Endothelial cell (in vitro differentiated cells): ENCODE results near the gene EEF1G. TPM values are rescaled to one million over a fixed set of nuclear protein-coding genes. Genes with fewer than 3 reads are reported as not detected.

ENCODE experiments used
- DNase-seq: peaks from one replicate; pipeline ENCODE4 v3.0.0; 2021; ENCODE audit warnings: low spot score
- H3K27ac Mint-ChIP-seq: one replicate; pipeline ENCODE4 v1.8.0; 2021; ENCODE audit warnings: mixed read lengths, inconsistent platforms; ENCODE audit not compliant: unreplicated experiment
- H3K27me3 Mint-ChIP-seq: one replicate; pipeline ENCODE4 v1.8.0; 2021; ENCODE audit warnings: mild to moderate bottlenecking, moderate library complexity, mixed read lengths, inconsistent platforms; ENCODE audit not compliant: unreplicated experiment
- H3K36me3 Mint-ChIP-seq: one replicate; pipeline ENCODE4 v1.8.0; 2021; ENCODE audit warnings: mild to moderate bottlenecking, low read depth, mixed read lengths, inconsistent platforms; ENCODE audit not compliant: unreplicated experiment
- H3K4me1 Mint-ChIP-seq: one replicate; pipeline ENCODE4 v1.8.0; 2021; ENCODE audit warnings: mild to moderate bottlenecking, mixed read lengths, inconsistent platforms; ENCODE audit not compliant: unreplicated experiment
- H3K4me3 Mint-ChIP-seq: one replicate; pipeline ENCODE4 v1.8.0; 2021; ENCODE audit warnings: mild to moderate bottlenecking, mixed read lengths, inconsistent platforms; ENCODE audit not compliant: unreplicated experiment
- H3K9me3 Mint-ChIP-seq: one replicate; pipeline ENCODE4 v1.8.0; 2021; ENCODE audit warnings: mixed read lengths, inconsistent platforms; ENCODE audit not compliant: unreplicated experiment
- total RNA-seq: library from RNA; stranded (reverse); fragmentation: NEBNext Ultra II Directional; extraction: Animal tissue kit (Norgen Biotek cat#: 25700); gene quantifications from one replicate; pipeline ENCODE4 v1.2.1, GENCODE V29; 2021; ENCODE audit not compliant: unreplicated experiment
- TF ChIP-seq, protein P1 (sequence below): fragments of 200-600 bp; sonication (generic); IDR thresholded peaks from one replicate; pipeline ENCODE4 v1.5.0; 2021; ENCODE audit warnings: antibody characterized with exemption; ENCODE audit not compliant: unreplicated experiment

Gene EEF1G
- total RNA-seq, 1 donor from 2014 or later: 1,951 TPM

DNA sequence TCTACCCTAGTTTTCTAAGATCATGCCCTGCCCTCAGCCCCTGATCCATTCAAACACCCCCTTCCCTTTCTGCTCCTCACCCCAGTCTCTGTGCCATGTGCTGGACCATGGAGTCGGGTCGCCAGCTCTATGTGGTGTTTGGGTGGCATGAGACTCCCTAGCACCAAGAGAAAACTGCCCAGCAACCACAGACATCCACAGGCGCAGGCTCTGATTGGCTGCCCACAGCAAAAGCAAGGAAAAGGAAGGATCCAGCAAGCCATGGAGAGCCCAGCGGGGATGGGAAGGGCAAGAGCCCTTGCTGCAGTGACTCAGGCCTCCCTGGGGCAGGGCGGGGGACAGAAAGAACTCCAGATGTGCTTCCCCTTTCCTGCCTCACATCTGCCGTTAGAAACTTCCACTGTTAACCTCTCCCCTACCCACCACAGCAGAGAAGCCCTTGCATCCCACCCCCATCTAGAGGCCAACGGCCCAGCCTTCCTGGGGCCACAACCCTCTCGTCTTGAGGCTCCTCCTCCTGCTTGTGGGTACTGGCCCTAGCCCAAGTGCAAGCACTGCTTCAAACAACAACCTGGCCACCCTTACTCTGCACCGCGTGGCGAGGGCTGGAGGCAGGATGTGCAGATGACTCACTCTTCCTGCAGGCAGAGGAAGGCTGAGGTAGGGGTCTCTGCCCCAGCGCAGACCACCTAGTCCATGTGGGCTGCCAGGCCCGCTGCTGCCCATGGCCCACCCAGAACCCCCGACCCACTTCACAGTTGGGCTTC is 17.4 kb downstream of the EEF1G start:
- TF ChIP-seq, protein P1, sequence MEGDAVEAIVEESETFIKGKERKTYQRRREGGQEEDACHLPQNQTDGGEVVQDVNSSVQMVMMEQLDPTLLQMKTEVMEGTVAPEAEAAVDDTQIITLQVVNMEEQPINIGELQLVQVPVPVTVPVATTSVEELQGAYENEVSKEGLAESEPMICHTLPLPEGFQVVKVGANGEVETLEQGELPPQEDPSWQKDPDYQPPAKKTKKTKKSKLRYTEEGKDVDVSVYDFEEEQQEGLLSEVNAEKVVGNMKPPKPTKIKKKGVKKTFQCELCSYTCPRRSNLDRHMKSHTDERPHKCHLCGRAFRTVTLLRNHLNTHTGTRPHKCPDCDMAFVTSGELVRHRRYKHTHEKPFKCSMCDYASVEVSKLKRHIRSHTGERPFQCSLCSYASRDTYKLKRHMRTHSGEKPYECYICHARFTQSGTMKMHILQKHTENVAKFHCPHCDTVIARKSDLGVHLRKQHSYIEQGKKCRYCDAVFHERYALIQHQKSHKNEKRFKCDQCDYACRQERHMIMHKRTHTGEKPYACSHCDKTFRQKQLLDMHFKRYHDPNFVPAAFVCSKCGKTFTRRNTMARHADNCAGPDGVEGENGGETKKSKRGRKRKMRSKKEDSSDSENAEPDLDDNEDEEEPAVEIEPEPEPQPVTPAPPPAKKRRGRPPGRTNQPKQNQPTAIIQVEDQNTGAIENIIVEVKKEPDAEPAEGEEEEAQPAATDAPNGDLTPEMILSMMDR: no peak
- H3K9me3 Mint-ChIP-seq: no peaks in the 10 kb centered on the region
- peak; percentile 61 for DNase-seq
- H3K27ac Mint-ChIP-seq: peak overlapping the region; percentile 94
- peaks cover 22% of the 10 kb centered on the region for H3K27me3 Mint-ChIP-seq
- peaks cover 16% of the 10 kb centered on the region for H3K36me3 Mint-ChIP-seq
- peak overlapping the region; percentile 62 for H3K4me3 Mint-ChIP-seq
- peaks cover 57% of the 10 kb centered on the region for H3K4me1 Mint-ChIP-seq

DNA sequence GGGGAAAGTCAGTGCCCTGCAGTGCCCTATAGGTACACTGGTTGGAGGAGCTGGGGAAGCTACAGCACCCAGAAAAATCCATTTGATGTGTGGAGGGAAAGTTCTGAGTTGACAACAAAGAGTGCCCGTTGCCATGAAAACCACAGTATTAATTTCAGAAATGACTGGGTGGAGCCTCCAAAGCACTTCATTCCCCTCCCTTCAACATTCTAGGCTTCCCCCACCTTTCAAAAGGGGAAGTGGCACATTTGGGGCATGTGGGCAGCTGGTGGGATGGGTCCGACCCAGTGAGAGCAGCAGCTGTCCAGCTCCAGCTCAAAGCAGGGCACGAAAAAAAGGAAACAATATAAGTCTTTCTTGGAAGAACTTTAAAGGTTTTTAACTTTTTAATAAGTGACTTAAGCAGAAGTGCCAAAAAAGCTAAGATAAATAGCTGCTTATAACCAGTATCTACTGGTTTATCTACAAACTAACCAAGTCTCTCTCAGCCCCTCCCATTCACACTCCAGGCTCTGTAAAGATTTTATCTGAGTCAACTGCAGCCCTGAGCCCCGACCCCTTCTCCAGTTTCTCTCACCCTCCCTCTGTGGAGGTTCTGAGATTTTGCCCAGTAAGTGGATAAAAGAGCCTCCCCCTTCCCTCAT is 18.1 kb downstream of the EEF1G start:
- TF ChIP-seq, protein P1: no peak
- Mint-ChIP-seq H3K27me3 (peaks cover 22% of the 10 kb centered on the region), H3K4me3 (peak overlapping the region; percentile 62), H3K4me1 (peaks cover 55% of the 10 kb centered on the region), H3K9me3 (no peaks in the 10 kb centered on the region), H3K36me3 (peaks cover 16% of the 10 kb centered on the region), H3K27ac (peak overlapping the region; percentile 94)
- no peak for DNase-seq

DNA sequence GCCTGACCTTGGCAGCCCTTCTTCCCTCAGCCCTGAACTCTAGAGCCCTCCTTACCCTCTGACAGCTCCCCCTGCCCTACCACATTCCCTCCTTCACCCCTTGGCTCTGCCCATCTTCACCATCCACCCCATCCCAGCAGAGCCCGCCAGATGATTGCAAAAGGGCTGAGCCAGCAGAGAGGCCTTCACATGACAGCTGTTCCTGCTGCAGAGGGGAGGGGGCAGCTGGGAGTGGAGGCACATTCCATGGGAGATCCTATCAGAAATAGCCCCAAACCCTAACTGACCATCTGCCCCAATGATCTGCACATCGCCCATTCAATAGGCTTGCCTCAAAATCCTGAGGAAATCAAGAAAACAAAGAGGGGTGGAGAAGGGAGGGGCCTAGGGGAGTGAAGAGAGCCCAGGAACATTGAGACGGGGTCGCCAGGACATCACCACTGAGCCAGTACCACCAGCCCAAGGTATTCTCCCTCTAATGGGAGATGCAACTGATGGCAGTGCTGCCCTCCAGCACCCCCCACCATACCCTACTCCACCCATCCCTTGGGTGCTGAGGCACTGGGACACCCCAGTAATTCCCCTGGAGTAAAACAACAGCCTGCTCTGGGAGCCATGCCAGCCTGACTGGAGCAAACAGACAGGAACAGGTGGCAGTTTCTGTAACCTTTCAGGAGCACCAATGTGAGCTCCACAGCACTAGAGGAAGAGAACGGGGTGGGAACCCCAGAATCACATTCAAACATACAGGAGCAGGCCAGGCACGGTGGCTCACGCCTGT is 19.1 kb downstream of the EEF1G start:
- Mint-ChIP-seq H3K4me1 (peaks cover 48% of the 10 kb centered on the region), H3K27me3 (peaks cover 24% of the 10 kb centered on the region), H3K4me3 (no peak overlapping the region), H3K9me3 (no peaks in the 10 kb centered on the region), H3K27ac (peak overlapping the region; percentile 81), H3K36me3 (peaks cover 9% of the 10 kb centered on the region)
- TF ChIP-seq, protein P1: no peak
- no peak for DNase-seq

DNA sequence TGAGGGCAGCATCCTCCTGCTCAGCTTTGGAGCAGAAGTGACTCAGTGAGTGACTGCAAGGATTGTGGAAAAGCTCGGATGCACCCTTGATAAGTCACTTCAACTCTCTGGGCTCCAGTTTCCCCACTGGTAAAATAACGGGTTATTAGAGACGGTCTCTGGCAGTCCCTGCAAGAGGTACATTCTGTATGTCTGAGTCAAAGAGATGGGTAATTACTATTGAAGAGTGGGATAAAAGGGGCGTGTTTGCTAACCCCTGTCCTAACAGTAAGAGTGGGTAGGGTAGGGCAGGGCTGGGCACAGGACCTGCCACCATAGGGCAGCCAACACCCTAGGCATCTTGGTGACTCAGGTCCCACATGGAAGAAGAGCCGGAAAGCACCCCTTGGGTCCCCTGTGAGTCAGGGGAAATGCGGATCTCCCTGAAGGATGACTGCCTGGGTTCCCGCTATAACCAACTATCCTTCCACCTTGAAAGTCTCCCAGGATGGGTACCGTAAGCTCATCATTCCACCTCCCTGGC is 19.8 kb downstream of the EEF1G start:
- DNase-seq: no peak
- Mint-ChIP-seq H3K27ac (peak overlapping the region; percentile 97), H3K4me3 (no peak overlapping the region), H3K36me3 (peaks cover 5% of the 10 kb centered on the region), H3K9me3 (no peaks in the 10 kb centered on the region), H3K27me3 (peaks cover 23% of the 10 kb centered on the region), H3K4me1 (peaks cover 45% of the 10 kb centered on the region)
- TF ChIP-seq, protein P1: no peak
